B cell (primary cell): ENCODE measurements around the gene NIPSNAP2. TPM values are rescaled to one million over a fixed set of nuclear protein-coding genes. Genes with fewer than 3 reads are reported as not detected.

Source experiments
- ATAC-seq: fragments of 200-7000 bp; cut with Tn5 transposase; one replicate; pipeline ENCODE4 v1.10.0; 2021; ENCODE audit warnings: low read depth, mild to moderate bottlenecking, moderate number of reproducible peaks, moderate library complexity
- CTCF ChIA-PET: fragments of 350-600 bp; sonication (Branson Sonifier 250); formaldehyde crosslinking; loops from one replicate; lab custom pipeline; 2021; ENCODE audit warnings: antibody characterized with exemption, inconsistent platforms; lab: Charles Lee
- POLR2A ChIA-PET: fragments of 350-600 bp; sonication (Branson Sonifier 250); formaldehyde crosslinking; loops from one replicate; lab custom pipeline; 2021; ENCODE audit warnings: antibody characterized with exemption; lab: Charles Lee
- DNase-seq: peaks from one replicate; pipeline ENCODE4 v3.0.0; 2013
- H2AFZ ChIP-seq: 2 replicates; pipeline ENCODE4 v1.6.1; 2012; ENCODE audit warnings: mild to moderate bottlenecking, low read depth, low read length; ENCODE audit not compliant: insufficient read depth, poor library complexity, severe bottlenecking
- H3K27ac ChIP-seq, 2 donors: 1 replicate in 1 of 2; 2 replicates in 1 of 2; pipeline ENCODE4 v1.5.1; 2012 to 2013; ENCODE audit warnings: low read length in 2 of 2, mild to moderate bottlenecking in 2 of 2, moderate library complexity in 1 of 2
- H3K27me3 ChIP-seq, 4 experiments: fragments of 200-600 bp in 1 of 4; sonication (generic) in 1 of 4; replicated peaks in 1 of 4; 1 replicate in 2 of 4; 2 replicates in 2 of 4; pipeline versions ENCODE4 v1.6.1 to v1.7.0; 2013 to 2016; ENCODE audit warnings: low read length in 3 of 4, mild to moderate bottlenecking in 2 of 4, mixed read lengths in 1 of 4, moderate library complexity in 1 of 4; ENCODE audit not compliant: insufficient read depth in 4 of 4, control insufficient read depth in 3 of 4; ENCODE audit errors: control extremely low read depth in 1 of 4
- H3K36me3 ChIP-seq, 2 experiments: replicated peaks in 1 of 2; 1 replicate in 1 of 2; 2 replicates in 1 of 2; pipeline versions ENCODE4 v1.6.1 to v1.7.1; 2013; ENCODE audit warnings: low read length in 1 of 2; ENCODE audit not compliant: insufficient read depth in 2 of 2, control insufficient read depth in 1 of 2; ENCODE audit errors: control extremely low read depth in 1 of 2, extremely low read depth in 1 of 2
- H3K4me1 ChIP-seq, 2 donors: fragments of 200-600 bp in 1 of 2; sonication (generic) in 1 of 2; 1 replicate in 1 of 2; 2 replicates in 1 of 2; pipeline versions ENCODE4 v1.5.1 to v1.6.1; 2013 to 2017; ENCODE audit warnings: low read length in 2 of 2; ENCODE audit not compliant: control insufficient read depth in 2 of 2, insufficient read depth in 2 of 2
- H3K4me2 ChIP-seq: replicated peaks from 2 replicates; pipeline ENCODE3; 2012; ENCODE audit warnings: mild to moderate bottlenecking, low read depth, low read length; ENCODE audit not compliant: poor library complexity, severe bottlenecking
- H3K4me3 ChIP-seq, 5 experiments: fragments of 200-600 bp in 1 of 5; sonication (generic) in 1 of 5; 1 replicate in 3 of 5; 2 replicates in 2 of 5; pipeline versions ENCODE4 v1.5.1 to v1.7.0; 2011 to 2016; ENCODE audit warnings: low read length in 4 of 5, mild to moderate bottlenecking in 4 of 5, low read depth in 2 of 5, control low read depth in 1 of 5, moderate library complexity in 1 of 5; ENCODE audit not compliant: insufficient read depth in 1 of 5; ENCODE audit errors: control extremely low read depth in 1 of 5, extremely low read depth in 1 of 5
- H3K79me2 ChIP-seq: fragments of 200-600 bp; sonication (generic); one replicate; pipeline ENCODE4 v1.6.0; 2016; ENCODE audit warnings: low read length; ENCODE audit not compliant: control insufficient read depth, insufficient read depth
- H3K9ac ChIP-seq: fragments of 200-600 bp; sonication (generic); 2 replicates; pipeline ENCODE4 v1.6.1; 2017; ENCODE audit warnings: mild to moderate bottlenecking, low read length, moderate library complexity
- H3K9me3 ChIP-seq, 3 donors: one replicate each; pipeline versions ENCODE4 v1.6.1 to v1.7.1; 2013; ENCODE audit warnings: low read length in 2 of 3; ENCODE audit not compliant: control insufficient read depth in 2 of 3, insufficient read depth in 1 of 3; ENCODE audit errors: control extremely low read depth in 1 of 3
- H4K20me1 ChIP-seq: 2 replicates; pipeline ENCODE4 v1.6.0; 2012; ENCODE audit warnings: mild to moderate bottlenecking, low read length; ENCODE audit not compliant: insufficient read depth, control insufficient read depth, poor library complexity, severe bottlenecking
- H3K27ac Mint-ChIP-seq: one replicate; pipeline ENCODE4 v1.8.0; 2021; ENCODE audit warnings: mixed read lengths
- H3K27me3 Mint-ChIP-seq: one replicate; pipeline ENCODE4 v1.8.0; 2021; ENCODE audit warnings: mixed read lengths
- H3K4me1 Mint-ChIP-seq: one replicate; pipeline ENCODE4 v1.8.0; 2021; ENCODE audit warnings: mixed read lengths
- H3K4me3 Mint-ChIP-seq: one replicate; pipeline ENCODE4 v1.8.0; 2021; ENCODE audit warnings: mixed read lengths
- H3K9me3 Mint-ChIP-seq: one replicate; pipeline ENCODE4 v1.8.0; 2022; ENCODE audit warnings: mixed read lengths; ENCODE audit not compliant: insufficient read depth
- EZH2 ChIP-seq: IDR thresholded peaks from 2 replicates; pipeline ENCODE4 v1.6.1; 2012; ENCODE audit warnings: borderline replicate concordance, low read depth, mild to moderate bottlenecking, moderate library complexity, low read length; ENCODE audit not compliant: insufficient read depth, poor library complexity, severe bottlenecking
- WGBS: methylation state at CpG from one replicate; pipeline ENCODE4 v1.1.5; 2013; ENCODE audit warnings: missing lambda C conversion rate; ENCODE audit not compliant: insufficient coverage; 5-methylcytosine and 5-hydroxymethylcytosine counted together
- intact Hi-C: fragments of 100-400 bp; cut with micrococcal nuclease; formaldehyde crosslinking; loops from one replicate; pipeline ENCODE4 v1.10.0; 2022
- polyA plus RNA-seq: library from polyadenylated mRNA; depleted of rRNA; stranded (reverse); fragments of >200 nt; gene quantifications from 2 replicates; pipeline ENCODE4 v1.2.3, GENCODE V29; 2012
- total RNA-seq, 2 donors: library from RNA; stranded (reverse); fragments of 120-200 nt in 1 of 2; gene quantifications; 1 replicate in 1 of 2; 2 replicates in 1 of 2; pipeline versions ENCODE4 v1.2.3 to v1.2.4, GENCODE V29; 2013 to 2022
- TF ChIP-seq, protein P1 (sequence below): fragments of 200-600 bp; IDR thresholded peaks from one replicate; pipeline ENCODE4 v1.8.0; 2022; ENCODE audit warnings: antibody characterized with exemption, mild to moderate bottlenecking

NIPSNAP2 gene
- total and polyA plus RNA-seq, 2 donors (not counting 1 experiment from before 2014, with no cell fraction given), result 19.6 to 40.4 TPM

DNA sequence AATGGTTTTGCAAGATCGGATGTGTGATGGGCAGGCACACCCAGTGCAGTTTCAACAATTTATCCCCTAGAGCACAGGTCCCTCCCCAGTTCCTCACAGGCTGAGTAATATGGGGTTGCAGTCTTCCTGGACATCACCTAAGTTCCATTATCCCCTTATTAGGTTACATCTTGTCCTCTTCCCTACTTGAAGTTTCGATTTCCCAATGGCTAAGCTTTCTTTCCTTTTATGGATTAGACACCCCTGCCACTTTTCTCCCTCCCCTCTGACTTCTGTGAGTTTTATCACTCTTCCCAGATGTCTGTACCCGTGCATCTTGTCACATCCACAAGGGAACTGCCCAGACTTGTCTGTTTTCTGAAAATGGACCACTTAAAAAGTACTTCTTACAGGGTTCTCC is 2.4 kb upstream of the NIPSNAP2 start:
- peaks cover 25% of the 10 kb centered on the region for H3K4me1 Mint-ChIP-seq
- ChIA-PET CTCF (no interaction called here), POLR2A (no interaction called here)
- Histone ChIP-seq H3K4me2 (no peak overlapping the region), H3K27ac (no peak overlapping the region), H3K9ac (no peak overlapping the region), H3K4me1 (peaks cover 8 to 16% of the 10 kb centered on the region in 2 donors), H3K27me3 (no peaks in the 10 kb centered on the region), H3K36me3 (no peaks in the 10 kb centered on the region), H3K4me3 (no peak overlapping the region), H3K9me3 (no peaks in the 10 kb centered on the region), H4K20me1 (peaks cover 6% of the 10 kb centered on the region), H2AFZ (no peak overlapping the region), H3K79me2 (peaks cover 46% of the 10 kb centered on the region)
- WGBS, result 87% methylated on average over 2 of the region's 3 CpGs
- DNase-seq (no peak), ATAC-seq (no peak)
- no peaks in the 10 kb centered on the region for H3K27me3 Mint-ChIP-seq
- intact Hi-C loops, result no loop called here
- H3K4me3 Mint-ChIP-seq, result no peak overlapping the region
- TF ChIP-seq EZH2, result no peak
- TF ChIP-seq, protein P1, sequence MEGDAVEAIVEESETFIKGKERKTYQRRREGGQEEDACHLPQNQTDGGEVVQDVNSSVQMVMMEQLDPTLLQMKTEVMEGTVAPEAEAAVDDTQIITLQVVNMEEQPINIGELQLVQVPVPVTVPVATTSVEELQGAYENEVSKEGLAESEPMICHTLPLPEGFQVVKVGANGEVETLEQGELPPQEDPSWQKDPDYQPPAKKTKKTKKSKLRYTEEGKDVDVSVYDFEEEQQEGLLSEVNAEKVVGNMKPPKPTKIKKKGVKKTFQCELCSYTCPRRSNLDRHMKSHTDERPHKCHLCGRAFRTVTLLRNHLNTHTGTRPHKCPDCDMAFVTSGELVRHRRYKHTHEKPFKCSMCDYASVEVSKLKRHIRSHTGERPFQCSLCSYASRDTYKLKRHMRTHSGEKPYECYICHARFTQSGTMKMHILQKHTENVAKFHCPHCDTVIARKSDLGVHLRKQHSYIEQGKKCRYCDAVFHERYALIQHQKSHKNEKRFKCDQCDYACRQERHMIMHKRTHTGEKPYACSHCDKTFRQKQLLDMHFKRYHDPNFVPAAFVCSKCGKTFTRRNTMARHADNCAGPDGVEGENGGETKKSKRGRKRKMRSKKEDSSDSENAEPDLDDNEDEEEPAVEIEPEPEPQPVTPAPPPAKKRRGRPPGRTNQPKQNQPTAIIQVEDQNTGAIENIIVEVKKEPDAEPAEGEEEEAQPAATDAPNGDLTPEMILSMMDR, result no peak
- no peak overlapping the region for H3K27ac Mint-ChIP-seq
- H3K9me3 Mint-ChIP-seq, result no peaks in the 10 kb centered on the region

DNA sequence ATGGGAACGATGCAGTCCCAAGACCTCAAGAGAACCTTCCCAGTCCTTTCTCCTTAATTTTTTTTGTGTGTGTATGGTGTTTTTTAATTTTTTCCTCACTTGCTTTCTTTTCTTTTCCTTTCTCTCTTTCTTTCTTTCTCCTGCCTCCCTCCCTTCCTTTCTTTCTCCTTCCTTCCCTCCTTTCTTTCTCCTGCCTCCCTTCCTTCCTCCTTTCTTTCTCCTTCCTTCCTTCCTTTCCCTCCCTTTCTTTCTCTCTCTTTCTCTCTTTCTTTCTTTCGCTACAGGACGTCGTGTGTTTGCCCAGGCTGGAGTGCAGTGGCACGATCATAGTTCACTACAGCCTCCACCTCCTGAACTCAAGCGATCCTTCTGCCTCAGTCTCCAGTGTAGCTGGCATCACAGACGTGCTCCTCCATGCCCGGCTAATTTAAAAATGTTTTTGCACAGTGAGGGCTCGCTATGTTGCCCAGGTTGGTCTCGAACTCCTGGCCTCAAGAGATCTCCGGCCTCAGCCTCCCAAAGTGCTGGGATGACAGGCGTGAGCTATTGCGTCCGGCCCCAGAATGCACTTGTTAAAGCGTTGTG is 709 bp upstream of the NIPSNAP2 start:
- Mint-ChIP-seq H3K27ac (peak overlapping the region; percentile 78), H3K9me3 (no peaks in the 10 kb centered on the region), H3K27me3 (no peaks in the 10 kb centered on the region), H3K4me1 (peaks cover 30% of the 10 kb centered on the region), H3K4me3 (peak overlapping the region; percentile 80)
- peak overlapping the region; percentile 83 for H3K4me2 ChIP-seq
- no peaks in the 10 kb centered on the region for H3K36me3 ChIP-seq
- no peaks in the 10 kb centered on the region for H3K9me3 ChIP-seq
- 92% methylated on average over 10 of the region's 15 CpGs for WGBS
- intact Hi-C loops, result loop anchor here (1.0 to 2.0 kb wide), 5 partner anchors 12 to 1205 kb away; partner anchors contain the start of genes CCT6A, LANCL2, MRPS17 and PSPH
- H2AFZ ChIP-seq, result peak overlapping the region; percentile 82
- no peaks in the 10 kb centered on the region for H3K27me3 ChIP-seq
- no peak for TF ChIP-seq EZH2
- TF ChIP-seq, protein P1, result no peak
- peak overlapping the region; percentile 74 for H3K9ac ChIP-seq
- DNase-seq (no peak), ATAC-seq (no peak)
- peaks cover 47% of the 10 kb centered on the region for H3K79me2 ChIP-seq
- peaks cover 10% of the 10 kb centered on the region for H4K20me1 ChIP-seq
- ChIA-PET CTCF (interaction anchor here (0.6 to 3.1 kb wide), 8 partner anchors 9 to 600 kb away, joined by 3 to 25 read pairs (median 5); no protein-coding TSS in a partner anchor), POLR2A (interaction anchor here (0.6 kb wide), 1 partner anchor 47 kb away, joined by 3 read pairs; no protein-coding TSS in a partner anchor)
- peak overlapping the region; percentile 70 to 75 for H3K27ac ChIP-seq
- H3K4me1 ChIP-seq, result peaks cover 8 to 16% of the 10 kb centered on the region in 2 donors
- H3K4me3 ChIP-seq, result peak overlapping the region; percentile 28 to 66 (median 53)
